GM12874 (cell line): Measurements from ENCODE around the gene NDUFA6.

Experiments used
- CTCF ChIP-seq: IDR thresholded peaks from 2 replicates; pipeline ENCODE4 v1.5.1; 2011; ENCODE audit warnings: low read depth, mild to moderate bottlenecking, control low read depth, low read length, moderate library complexity; ENCODE audit not compliant: insufficient read depth

Gene NDUFA6

DNA sequence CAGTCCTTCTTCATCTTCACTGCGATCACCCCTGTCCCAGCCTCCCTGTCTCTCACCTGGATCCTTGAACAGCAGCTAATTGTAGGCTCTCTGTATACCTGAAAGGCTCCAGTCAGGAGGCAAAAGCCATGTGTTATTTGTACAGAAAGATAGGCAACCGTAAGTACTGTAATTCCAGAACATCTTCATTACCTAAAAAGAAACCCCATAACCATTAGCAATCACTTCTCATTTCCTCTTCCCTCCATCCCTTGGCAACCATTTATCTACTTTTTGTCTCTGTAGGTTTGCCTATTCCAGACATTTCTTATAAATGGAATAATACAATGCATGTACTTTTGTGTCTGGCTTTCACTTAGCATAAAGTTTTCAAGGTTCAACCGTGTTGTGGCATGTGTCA is 37.8 kb downstream of the NDUFA6 start:
- no peak for TF ChIP-seq CTCF

DNA sequence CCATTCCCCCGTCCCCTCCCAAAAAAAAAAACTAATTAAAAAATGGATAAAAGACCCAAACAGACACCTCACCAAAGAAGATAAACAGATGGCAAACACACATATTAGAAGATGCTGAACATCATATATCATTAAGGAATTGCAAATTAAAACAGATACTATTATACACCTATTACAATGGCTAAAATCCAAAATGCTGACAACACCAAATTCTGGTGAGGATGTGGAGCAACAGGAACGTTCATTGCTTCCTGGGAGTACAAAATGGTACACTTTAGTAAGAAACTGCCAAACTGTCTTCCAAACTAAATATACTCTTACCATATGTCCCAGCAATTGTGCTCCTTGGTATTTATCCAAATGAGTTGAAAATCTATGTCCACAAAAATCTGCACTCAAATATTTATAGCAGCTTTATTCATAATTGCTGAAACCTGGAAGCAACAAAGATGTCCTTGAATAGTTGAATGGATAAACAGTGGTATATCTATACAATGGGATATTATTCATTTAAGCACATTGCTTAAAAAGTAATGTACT is 39.9 kb downstream of the NDUFA6 start:
- no peak for TF ChIP-seq CTCF

DNA sequence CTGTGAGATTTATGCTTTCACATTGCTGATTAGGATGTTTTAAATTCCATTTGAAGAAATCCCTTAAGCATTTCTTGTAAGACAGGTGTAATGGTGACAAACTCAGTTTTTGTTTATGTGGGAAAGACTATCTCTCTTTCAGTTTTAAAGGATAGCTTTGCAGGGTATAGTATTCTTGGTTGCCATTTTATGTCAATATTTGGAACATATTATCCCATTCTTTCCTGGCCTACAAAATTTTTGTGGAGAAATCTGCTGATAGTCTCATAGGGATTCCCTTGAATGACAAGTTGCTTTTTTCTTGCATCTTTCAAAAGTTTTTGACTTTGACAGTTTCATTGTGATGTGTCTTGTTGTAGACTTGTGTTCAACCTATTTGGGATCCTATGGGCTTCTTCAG is 48.8 kb downstream of the NDUFA6 start:
- no peak for TF ChIP-seq CTCF

- no peak for TF ChIP-seq CTCF
Measured at GRCh38 chr22:42039271-42039670, 51.3 kb downstream of the NDUFA6 start.
